AG10803 (cell line): Measurements from ENCODE around the gene ADORA2B.
"Not testable (repeated sequence)": the region's sequence is repeated elsewhere in the genome, so short reads cannot be mapped to it uniquely, and the experiment has no call there.

Experiments
- DNase-seq: peaks from one replicate; pipeline ENCODE4 v3.0.0; 2010; ENCODE audit warnings: low read depth
- H3K4me3 ChIP-seq: 2 replicates; pipeline ENCODE4 v1.5.1; 2011; ENCODE audit warnings: mild to moderate bottlenecking, low read length, control low read depth
- CTCF ChIP-seq: conservative IDR thresholded peaks from 2 replicates; pipeline ENCODE4 v1.5.1; 2011; ENCODE audit warnings: mild to moderate bottlenecking, low read length, control low read depth, inconsistent platforms

ADORA2B gene

GRCh38 chr17:15973016-15973415 lies 28.1 kb downstream of the ADORA2B start:
- H3K4me3 ChIP-seq: no peak overlapping the region
- no peak for TF ChIP-seq CTCF
- no peak for DNase-seq

- no peak for TF ChIP-seq CTCF
These were observed 28.9 kb downstream of the ADORA2B start for GRCh38 chr17:15973834-15974233.

GRCh38 chr17:15977894-15978293 lies 33.0 kb downstream of the ADORA2B start:
- no peak overlapping the region for H3K4me3 ChIP-seq
- TF ChIP-seq CTCF: no peak
- no peak for DNase-seq

More at GRCh38 chr17:15973834-15974233, 28.9 kb downstream of the ADORA2B start:
- DNase-seq: no peak
- H3K4me3 ChIP-seq: no peak overlapping the region

GRCh38 chr17:15978606-15979005 lies 33.7 kb downstream of the ADORA2B start:
- DNase-seq: no peak
- no peak overlapping the region for H3K4me3 ChIP-seq
- no peak for TF ChIP-seq CTCF

- H3K4me3 ChIP-seq, DNase-seq: not testable (repeated sequence)
These were observed 34.1 kb downstream of the ADORA2B start for GRCh38 chr17:15979013-15979412.

GRCh38 chr17:15981208-15981607 lies 36.3 kb downstream of the ADORA2B start:
- no peak for DNase-seq
- H3K4me3 ChIP-seq: no peak overlapping the region
- TF ChIP-seq CTCF: no peak

- TF ChIP-seq CTCF: no peak
- H3K4me3 ChIP-seq: no peak overlapping the region
- no peak for DNase-seq
These were observed 37.0 kb downstream of the ADORA2B start for GRCh38 chr17:15981646-15982580.
